NCI-H1694 (cell line): Measurements from ENCODE around the gene BASP1.

Source experiments
- DNase-seq: peaks from one replicate; lab custom pipeline; 2025; lab: John Stamatoyannopoulos, UW

BASP1 gene, protein sequence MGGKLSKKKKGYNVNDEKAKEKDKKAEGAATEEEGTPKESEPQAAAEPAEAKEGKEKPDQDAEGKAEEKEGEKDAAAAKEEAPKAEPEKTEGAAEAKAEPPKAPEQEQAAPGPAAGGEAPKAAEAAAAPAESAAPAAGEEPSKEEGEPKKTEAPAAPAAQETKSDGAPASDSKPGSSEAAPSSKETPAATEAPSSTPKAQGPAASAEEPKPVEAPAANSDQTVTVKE

GRCh38 chr5:17217493-17218352 is at the start of gene BASP1:
BASP1 (plus strand) TSS chr5:17217631; CDS start chr5:17275217, 57,586 bp downstream.
- DNase-seq: peak; percentile 40

- DNase-seq: no peak
These were observed 47.9 kb upstream of the BASP1 start for GRCh38 chr5:17169507-17169906.

DNA sequence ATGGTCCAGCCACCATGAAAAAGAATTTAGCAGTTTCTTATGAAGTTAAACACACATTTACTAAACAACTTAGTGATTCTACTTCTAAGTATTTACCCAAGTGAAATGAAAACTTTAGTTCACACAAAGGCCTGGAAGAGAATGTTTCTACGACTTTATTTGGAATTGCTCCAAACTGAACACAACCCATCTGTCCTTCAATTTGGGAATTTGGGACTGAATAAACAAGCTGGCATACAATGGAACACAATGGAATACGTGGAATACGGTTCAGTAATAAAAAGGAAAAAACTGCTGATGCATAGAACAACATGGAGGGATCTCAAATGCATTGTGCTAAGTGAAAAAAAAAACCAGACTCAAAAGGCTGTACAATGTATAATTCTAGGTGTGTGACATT is 44.6 kb upstream of the BASP1 start:
- no peak for DNase-seq

DNA sequence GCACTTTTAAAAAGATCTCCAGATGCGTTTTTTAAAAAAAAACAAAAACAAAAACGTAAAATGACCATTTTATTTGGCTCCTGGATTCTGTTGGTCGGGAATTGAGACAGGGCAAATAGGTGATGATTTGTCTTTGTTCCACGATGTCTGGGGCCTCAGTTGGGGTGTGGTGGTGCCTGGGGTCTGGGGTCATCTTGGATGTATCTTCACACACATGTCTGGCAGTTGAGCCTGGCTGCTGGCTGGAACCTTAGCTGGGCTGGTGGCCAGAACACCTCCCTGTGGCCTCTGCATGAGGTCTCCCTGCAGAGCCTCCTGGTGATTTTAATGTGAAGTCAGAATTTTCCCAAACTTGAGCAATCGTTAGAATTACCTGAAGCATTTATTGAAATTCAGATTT is 42.5 kb upstream of the BASP1 start:
- no peak for DNase-seq

DNA sequence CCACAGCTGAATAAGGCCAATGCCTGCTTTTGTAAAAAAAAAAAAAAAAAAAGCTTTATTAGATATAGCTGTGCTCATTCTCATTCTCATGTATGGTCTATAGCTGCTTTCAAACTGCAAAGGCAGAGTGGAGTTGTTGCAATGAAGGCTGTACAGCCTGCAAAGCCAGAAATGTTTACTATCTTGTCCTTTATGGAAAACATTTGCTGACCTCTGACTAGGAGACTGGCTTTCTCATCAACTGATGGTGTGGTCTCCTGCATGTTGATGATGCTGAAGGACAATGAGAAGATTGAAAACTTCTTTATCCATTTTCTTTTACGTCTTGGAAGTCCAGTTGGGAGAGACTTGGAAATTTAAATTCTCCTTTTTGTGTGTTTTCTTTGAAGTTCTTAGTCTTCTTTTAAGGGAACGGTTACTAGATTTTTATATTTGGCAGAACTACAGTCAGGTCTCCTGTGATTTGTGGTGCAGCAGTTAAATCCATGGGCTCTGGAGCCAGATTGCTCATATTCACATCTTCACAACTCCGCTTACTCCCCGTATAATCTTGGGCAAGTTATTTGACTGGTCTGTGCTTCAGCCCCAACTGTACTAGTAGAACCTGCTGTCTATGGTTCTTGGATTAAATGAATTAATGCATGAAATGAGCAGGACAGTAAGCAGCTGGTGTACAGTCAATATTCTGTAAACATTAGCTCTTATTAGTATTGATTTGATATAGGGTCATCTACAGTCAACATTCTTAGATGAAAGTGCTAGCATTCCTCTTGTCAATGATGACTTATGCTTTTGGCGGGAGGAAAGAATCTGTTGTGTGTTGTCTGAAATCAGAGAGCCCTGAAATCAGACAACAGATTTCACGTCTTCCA is 39.7 kb upstream of the BASP1 start:
- DNase-seq: no peak

GRCh38 chr5:17178373-17178675 is 39.1 kb upstream of the BASP1 start:
- no peak for DNase-seq

DNA sequence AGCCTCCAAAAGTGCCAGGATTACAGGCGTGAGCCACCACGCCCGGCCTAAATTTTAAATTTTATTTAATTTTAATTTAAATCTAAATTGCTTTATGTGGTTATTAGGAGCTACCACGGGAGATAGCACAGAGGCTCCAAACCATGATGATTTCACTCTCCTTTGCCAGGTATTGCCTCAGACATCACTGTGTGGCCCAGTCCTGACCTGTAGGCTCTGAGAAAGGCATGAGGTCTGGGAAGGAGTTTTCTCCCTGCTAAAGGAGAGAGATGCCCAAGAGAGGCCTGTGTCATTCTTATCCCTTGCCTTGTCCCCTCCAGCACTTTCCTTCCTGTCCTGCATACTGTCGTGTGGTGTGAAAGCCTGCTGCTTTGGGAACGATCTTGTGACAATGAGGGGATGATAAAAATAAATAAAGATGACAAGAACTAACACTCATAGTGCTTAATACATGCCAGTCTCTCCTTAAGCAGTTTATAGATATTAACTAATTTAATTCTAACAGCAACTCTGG is 37.0 kb upstream of the BASP1 start:
- no peak for DNase-seq

DNA sequence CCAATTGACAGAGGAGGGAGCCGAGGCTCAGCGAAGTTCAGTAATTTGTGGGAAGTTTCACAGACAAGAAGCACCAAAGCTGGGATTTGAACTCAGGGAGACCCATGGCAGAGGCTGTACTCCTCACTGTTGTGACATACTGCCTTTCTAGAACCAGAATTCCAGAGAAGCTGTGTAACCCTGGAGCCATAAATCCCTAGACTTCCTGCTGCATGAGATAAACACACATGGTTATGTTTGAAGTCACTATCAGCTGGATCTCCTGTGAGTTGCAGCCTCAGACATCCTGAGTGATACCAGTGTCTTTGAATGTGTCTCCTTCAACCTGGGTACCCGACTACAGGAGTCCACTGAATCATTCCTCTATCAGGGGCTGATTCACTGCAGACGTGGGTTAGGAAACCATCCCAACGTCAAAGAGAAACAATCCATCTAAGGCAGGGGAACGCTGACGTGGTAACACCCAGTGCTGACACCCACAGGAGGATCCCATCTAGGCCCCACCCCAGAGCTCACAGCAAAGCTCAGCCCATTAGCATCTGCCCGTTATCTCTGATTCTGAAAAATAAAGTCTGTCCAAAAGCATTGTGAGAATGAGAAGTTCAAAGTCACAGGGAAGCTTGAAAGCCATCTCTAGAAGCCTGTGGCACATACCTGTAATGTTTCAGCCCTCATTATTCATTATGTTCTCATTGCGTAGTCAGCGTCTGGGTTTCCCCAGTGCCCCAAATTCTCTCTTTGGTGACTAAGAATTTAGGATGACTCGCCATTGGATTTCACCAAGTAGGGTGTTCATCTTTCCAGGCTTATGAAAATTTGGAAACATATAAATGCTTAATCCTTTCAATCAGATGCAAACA is 36.3 kb upstream of the BASP1 start:
- no peak for DNase-seq

GRCh38 chr5:17182494-17182893 is 34.9 kb upstream of the BASP1 start:
- no peak for DNase-seq

DNA sequence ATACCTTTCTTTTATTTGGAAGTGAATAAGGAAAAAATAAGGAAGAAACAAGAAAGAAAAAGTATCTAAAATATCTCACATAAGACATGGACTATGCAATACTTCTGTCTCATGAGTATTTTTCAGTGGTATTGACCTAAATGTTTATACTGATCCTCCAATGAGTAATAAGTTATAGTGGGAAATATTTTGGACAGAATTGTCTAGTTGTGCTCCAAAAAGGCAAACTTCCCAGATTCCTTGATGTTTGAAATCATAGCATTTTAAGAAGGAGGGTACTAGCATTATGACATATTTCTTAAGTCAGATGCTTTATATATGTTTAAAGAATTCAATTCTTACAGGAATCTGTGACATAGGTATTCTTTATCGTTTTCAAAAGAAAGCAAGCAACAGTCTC is 34.5 kb upstream of the BASP1 start:
- no peak for DNase-seq

GRCh38 chr5:17183831-17184230 is 33.6 kb upstream of the BASP1 start:
- no peak for DNase-seq

DNA sequence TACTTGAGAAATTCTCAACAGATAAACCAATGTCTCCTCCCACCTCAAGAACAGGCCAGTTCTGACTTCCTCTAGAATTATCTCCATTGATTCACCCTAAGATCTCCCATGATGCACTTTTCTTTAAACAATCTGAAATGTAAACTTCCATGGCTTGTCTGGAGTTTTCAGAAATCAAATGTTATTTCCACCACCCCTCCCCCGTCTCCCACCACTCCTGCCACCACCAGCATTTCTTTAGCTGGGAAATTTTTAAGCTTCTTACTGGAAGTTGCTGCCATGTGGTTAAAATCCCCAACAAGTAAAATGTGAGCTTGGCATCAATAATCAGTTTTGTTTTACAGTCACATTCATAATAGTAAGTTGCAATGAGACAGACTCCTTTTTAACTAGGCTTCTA is 32.8 kb upstream of the BASP1 start:
- no peak for DNase-seq

DNA sequence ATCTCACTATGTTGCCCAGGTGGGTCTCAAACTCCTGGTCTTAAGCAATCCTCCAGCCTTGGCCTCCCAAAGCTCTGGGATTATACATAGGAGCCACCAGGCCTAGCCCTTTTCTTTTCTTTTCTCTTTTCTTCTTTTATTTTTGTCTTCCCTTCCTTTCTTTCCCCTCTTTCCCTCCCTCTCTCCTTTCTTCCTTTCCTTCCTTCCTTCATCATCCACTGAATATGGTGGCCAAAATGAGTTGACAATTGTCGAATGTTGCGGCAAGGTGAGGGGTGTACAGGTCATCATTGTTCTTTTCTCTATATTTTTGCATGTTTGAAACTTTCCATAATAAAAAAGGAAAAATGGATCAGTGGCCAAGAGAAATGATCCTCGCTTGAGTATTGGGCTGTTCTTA is 32.1 kb upstream of the BASP1 start:
- DNase-seq: no peak

DNA sequence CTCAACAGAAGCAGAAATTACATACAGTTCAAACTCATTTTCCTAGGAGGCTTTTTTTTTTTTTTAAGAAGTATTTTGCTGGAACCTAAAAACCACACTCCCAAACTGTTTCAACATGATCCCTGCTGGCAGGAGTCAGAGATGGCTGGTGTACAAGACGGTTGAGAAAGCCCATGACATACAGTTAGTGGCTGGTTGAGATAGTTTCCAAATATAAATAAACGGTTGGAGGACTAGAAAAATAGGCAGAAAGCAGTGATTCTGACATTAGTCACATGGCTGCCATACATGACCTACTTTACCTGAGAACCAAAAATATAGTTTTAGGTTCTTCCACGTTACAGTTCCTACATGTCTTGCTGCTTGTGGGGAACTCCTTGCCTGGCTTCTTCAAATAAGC is 31.7 kb upstream of the BASP1 start:
- DNase-seq: no peak

- DNase-seq: no peak
These were observed 31.2 kb upstream of the BASP1 start for GRCh38 chr5:17186256-17186655.

GRCh38 chr5:17187011-17187785 is 30.2 kb upstream of the BASP1 start:
- DNase-seq: no peak

GRCh38 chr5:17187786-17188170 is 29.7 kb upstream of the BASP1 start:
- no peak for DNase-seq

DNA sequence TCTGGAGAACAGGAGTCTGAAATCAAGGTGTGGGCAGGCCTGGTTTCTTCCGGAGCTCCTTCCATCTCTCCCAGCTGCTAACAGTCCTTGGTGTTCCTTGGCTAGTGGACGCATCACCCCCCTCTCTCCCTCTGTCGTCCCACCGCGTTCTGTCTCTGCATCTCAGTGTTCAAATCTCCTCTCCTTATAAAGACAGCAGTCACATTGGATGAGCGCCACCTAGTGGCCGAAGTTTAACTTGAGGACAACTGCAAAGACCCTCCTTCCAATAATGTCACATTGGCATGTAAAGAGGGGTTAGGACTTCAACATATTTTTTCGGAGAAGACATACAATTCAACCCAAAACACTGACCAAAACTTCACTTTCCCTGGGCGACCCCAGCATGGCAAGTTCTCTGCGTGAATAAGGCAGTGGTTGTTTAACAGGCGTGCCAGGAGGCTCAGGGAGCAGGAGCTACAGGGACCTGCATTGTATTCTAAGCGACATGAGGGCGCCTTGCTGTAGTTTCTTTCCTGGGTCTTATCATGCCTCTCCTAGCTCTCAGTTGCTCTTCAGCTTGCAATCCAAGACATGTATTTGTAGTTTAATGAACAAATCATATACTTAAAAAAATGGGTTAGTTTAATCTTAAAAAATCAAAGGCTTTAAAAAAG is 27.9 kb upstream of the BASP1 start:
- peak; percentile 76 for DNase-seq

DNA sequence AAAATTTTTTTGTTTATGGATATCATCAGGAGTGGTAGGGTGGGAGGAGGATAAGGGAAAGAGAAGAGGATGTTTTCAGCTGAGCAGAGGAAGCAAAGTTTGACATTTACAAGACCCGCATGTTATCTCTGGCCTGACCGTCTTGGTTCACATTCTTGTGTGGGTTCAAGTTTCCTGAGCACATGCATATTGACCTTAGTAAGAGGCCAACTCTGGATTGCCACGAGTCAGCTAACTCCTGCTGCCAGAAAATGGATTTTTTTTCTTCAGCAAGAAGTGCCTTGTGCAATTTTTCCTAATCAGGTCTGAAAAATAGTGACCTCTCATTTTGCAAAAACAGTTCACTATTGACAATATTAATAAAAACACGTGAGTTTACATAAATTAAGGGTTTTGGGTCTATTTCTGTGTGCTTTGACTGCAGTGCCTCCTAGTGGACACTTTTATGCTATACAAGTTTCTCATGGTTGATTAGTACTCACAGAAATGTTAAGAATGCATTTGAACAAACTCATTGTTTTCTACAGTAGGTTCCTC is 27.1 kb upstream of the BASP1 start:
- peak; percentile 23 for DNase-seq

DNA sequence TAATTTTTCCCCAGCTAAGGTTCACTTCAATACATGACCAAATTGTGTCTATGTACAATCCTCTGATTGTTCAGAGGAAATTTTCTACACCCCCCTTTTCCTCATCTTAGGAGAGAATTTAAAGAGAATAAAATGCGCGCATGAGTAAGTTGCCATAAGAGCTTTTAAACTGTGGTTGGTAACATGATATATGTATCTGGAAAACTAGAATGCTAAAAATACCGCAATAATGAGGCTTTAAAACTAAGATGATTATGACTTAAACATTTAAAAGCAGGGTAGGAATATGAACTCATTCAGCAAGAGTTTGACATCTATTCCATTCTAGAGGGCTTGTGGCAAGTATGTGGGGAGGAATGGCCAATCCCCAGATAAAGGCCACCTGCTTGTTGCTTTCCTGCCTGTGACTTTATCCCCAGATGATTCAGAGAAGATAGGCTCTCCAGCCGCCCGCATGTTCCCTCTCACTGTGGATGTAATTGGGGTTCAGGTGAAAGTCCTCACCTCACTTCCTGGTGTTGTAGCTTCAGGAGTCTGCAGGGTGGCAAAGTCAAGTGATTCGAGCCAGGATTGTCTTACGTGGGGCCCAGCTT is 26.5 kb upstream of the BASP1 start:
- no peak for DNase-seq
